ENCODE results near the gene ABCB8.
A peak's percentile ranks its signal among the peaks of the same experiment; 100 is the strongest.
"Not testable (repeated sequence)": the region's sequence is repeated elsewhere in the genome, so short reads cannot be mapped to it uniquely, and the experiment has no call there.

ABCB8 gene

DNA sequence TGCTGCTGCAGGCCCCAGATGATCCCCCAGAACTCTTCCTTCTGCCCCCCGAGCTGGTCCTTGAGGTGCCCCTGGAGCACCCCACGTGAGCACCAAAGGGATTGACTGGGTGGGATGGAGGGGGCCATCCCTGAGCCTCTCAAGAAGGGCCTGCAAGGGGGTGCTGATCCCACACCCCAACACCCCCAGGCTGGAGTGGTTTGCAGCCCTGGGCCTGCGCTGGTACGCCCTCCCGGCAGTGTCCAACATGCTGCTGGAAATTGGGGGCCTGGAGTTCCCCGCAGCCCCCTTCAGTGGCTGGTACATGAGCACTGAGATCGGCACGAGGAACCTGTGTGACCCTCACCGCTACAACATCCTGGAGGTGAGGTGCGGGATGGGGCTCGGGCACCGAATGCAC, 29.2 kb upstream of the ABCB8 start:
- no peak for DNase-seq

DNA sequence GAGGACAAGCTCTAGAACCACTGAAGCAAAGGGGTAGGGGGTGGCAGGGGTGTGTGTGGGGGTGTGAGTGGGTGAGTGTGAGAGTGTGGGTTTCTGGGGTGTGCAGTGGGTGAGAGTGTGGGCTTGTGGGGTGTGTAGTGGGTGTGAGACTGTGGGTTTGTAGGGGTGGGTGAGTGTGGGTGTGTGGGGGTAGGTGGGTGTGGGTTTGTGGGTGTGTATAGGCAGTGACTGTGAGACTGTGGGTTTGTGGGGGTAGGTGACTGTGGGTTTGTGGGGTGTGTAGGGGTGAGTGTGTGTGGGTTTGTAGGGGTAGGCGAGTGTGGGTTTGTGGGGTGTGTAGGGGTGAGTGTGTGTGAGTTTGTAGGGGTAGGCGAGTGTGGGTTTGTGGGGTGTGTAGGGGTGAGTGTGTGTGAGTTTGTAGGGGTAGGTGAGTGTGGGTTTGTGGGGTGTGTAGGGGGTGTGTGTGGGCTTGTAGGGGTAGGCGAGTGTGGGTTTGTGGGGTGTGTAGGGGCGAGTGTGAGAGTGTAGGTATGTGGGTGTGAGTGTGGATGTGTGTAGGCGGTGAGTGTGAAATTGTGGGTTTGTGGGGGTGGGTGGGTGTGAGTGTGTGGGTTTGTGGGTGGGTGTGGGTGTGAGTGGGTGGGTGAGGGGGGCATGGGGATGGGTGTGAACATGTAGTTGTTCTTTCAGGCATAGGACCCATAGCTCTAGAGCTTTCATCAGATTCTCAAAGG, 28.6 kb upstream of the ABCB8 start:
- no peak for DNase-seq

DNA sequence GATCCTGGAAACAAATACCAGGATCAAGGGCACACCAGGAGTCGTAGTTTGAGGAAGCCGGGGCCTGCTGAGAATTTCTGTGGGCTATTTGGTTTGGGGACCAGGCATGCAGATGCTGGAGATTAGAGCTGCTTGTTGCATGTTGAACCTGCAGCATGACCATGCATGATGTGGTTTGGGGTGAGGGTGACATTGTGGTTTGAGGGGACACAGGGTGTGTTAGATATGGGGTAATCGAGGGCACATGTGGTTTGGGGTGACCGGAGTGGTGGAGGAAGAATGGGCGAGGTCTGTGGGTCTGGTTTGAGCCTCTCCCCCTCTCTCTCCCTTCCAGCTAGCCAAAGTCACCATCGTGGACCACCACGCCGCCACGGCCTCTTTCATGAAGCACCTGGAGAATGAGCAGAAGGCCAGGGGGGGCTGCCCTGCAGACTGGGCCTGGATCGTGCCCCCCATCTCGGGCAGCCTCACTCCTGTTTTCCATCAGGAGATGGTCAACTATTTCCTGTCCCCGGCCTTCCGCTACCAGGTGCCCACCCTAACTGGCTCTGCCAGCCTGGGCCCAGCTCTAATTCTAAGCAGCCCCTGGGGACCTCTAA, 27.3 kb upstream of the ABCB8 start:
- DNase-seq: no peak

DNA sequence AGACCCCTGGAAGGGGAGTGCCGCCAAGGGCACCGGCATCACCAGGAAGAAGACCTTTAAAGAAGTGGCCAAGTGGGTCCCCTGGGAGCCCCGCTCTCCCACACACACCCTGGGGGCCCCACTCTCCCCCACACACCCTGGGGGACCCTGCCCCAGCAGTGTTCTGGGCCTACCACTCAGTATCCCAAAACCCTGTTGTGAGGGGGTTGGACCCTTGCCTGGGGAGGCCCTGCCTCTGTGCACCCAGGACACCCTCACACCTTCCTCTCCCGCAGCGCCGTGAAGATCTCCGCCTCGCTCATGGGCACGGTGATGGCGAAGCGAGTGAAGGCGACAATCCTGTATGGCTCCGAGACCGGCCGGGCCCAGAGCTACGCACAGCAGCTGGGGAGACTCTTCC, 26.7 kb upstream of the ABCB8 start:
- peak; percentile 16 for DNase-seq

DNA sequence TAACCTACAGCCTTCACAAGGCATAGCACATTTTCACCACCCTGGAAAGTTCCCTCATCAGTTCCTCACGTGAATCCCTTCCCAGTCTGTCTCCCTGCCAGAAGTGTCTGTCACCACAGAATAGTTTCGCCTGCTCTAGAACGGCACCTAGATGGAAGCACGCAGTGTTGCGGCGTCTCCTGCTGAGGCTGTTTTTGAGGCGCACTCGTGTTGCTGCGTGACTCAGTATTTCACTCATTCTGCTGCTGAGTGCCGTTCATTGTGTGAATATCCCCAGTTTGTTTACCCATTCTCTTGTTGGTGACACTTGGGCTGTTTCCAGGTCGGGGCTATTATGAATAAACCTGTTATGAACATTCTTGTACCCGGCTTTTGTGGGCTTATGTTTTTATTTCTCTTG, 24.7 kb upstream of the ABCB8 start:
- DNase-seq: no peak

DNA sequence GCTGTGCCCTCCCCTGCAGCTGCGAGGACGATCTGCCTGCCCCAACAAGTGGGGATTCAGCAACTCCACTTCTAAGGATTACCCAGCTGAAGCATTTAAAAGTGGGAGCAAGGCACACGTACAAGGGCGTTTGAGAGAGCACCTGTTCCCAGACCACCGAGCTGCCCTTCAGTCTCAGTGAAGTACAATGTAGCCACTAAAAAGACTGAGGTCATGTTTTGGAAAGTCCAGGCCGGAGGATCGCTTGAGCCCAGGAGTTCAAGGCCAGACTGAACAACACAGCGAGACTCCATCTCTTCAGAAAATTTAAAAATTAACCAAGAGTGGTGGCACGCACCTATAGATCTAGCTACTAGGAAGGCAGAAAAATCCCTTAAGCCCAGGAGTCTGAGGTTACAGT, 22.7 kb upstream of the ABCB8 start:
- DNase-seq: no peak

DNA sequence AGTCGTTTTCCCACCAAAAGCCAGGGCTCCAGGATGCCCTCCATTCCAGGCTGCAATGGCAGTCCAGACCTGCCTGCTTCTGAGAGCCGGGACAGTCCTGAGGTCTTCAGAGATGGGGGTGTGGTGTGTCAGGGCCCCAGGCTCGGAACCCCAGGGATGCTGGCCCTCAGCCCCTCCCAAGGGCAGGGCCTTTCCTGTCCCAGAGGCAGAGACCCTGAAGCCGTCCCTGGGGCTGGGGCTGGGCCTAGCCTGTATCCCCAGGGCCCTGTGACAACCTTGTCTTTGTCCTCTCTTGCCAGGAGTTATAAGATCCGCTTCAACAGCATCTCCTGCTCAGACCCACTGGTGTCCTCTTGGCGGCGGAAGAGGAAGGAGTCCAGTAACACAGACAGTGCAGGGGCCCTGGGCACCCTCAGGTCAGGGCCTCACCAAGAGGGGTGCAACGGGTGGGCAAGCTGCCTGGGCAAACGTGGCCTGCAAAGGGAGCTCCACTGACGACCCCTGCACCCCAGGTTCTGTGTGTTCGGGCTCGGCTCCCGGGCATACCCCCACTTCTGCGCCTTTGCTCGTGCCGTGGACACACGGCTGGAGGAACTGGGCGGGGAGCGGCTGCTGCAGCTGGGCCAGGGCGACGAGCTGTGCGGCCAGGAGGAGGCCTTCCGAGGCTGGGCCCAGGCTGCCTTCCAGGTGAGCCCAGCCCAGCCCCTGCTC, 21.5 kb upstream of the ABCB8 start:
- peak; percentile 16 for DNase-seq

DNA sequence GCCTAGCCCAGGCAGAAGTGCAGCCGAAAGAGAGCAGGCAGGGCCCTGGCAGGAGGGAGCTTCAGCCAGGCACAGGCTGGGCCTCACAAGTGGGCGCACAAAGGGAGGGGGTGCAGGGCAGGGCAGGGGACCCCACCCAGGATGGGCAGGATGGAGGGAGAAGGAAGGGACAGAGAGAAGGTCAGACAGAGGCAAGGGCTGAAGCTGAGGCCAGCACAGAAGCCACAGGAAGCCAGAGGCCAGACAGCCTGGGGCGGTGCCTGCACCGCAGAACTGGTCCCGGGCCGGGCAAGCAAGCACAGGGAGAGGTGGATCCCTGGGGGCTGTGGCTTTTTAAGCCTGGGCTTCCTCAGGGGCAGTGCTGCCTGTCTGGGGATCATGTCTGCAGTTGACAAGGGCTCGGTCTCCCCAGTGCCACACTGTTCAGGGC, 20.8 kb upstream of the ABCB8 start:
- DNase-seq: peak; percentile 74

DNA sequence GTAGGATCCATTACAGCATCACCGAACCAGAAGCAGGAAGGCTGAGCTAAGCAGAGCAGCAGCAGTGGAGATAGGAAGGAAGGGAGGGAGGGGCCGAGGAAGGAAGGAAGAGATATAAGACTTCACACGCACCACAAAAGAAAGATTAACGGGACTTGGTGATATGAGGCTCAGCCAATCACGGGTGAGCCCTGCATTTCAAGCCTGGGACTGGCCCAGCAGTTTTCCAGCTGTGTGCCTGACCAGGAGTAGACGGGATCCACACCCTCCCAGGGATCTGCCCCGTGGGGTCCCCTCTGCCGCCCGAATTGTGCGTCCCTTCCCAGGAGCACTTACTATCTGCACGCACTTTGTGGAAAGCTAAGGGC, 20.1 kb upstream of the ABCB8 start:
- peak; percentile 25 for DNase-seq

DNA sequence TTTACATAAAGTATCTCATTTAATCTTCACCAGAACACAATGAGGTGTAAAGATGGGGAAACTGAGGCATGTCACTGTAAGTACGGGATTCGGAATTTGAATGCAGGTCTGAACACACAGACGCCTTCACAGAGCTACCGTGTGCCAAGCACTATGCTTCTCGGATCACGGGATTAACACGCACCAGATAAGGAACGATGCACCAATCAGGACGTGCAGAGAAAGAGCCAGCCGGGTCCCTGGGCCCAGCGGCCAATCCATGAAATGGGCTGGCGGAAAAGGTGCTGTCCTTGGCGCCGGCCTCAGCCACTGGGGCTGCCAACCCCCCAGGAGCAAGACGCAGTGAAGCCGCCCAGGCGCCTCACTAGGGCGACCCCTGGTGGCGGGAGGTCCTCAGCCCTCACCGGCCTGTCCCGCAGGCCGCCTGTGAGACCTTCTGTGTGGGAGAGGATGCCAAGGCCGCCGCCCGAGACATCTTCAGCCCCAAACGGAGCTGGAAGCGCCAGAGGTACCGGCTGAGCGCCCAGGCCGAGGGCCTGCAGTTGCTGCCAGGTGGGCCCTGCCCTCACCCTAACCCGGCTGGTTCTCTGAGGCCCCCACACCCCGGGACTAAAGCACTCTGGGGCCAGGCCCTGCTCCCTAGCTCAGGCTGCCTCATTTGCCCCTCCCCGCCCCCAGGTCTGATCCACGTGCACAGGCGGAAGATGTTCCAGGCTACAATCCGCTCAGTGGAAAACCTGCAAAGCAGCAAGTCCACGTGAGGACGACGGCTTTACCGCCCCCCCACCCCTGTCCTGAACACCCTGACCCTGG, 19.5 kb upstream of the ABCB8 start:
- peak; percentile 61 for DNase-seq

DNA sequence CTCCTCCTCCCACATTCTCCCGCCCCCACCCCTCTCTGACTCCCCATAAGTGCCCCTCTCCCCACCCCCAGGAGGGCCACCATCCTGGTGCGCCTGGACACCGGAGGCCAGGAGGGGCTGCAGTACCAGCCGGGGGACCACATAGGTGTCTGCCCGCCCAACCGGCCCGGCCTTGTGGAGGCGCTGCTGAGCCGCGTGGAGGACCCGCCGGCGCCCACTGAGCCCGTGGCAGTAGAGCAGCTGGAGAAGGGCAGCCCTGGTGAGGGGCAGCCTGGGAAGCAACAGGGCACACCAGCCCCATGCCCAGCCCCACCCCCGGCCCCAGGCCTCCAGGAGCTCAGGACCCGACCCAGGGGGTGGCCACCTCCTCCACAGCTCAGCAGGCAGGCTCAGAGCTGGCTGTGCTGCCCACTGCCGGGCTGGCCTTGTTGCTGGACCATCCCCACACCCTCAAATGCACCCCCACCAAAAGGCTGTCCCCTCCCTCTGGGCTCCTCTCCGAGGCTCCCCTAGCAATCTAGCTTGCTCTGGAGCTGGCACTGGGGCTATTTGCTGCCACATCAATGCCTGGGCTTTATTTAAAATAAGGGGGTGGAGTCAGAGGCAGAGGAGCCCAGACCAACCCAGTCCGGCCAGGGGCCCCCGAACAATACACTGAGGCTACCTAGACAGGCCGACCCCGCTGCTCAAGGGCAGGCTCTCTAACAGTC, 18.8 kb upstream of the ABCB8 start:
- peak; percentile 67 for DNase-seq

DNA sequence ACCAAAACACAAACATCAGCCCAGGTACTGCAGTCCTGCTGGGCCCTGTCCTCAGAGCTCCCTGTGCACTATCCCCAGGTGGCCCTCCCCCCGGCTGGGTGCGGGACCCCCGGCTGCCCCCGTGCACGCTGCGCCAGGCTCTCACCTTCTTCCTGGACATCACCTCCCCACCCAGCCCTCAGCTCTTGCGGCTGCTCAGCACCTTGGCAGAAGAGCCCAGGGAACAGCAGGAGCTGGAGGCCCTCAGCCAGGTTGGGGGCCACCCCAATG, 18.3 kb upstream of the ABCB8 start:
- DNase-seq: peak; percentile 14

DNA sequence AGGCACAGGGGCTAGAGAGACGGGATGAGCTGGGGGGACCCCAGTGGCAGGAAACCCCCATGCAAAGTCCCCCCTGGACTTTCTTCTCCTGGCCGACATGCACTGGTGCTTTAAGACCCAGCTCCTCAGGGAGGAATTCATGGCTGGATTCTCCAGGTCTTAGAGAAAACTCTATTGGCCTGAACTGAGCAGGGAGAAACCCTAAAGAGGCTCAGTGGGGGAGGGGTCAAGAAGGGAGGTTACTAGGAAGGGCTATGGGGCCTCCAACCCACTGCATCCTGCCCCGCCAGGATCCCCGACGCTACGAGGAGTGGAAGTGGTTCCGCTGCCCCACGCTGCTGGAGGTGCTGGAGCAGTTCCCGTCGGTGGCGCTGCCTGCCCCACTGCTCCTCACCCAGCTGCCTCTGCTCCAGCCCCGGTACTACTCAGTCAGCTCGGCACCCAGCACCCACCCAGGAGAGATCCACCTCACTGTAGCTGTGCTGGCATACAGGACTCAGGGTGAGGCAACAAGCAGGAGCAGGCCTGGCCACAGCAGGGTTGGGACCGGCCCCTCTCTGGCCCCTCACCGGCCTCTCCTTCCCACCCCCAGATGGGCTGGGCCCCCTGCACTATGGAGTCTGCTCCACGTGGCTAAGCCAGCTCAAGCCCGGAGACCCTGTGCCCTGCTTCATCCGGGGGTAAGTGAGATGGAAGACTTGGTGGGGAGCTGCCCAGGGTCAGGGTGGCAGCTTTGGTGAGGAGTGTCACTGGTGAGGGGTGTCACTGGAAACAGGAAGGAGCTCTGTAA, 17.7 kb upstream of the ABCB8 start:
- DNase-seq: peak; percentile 51

DNA sequence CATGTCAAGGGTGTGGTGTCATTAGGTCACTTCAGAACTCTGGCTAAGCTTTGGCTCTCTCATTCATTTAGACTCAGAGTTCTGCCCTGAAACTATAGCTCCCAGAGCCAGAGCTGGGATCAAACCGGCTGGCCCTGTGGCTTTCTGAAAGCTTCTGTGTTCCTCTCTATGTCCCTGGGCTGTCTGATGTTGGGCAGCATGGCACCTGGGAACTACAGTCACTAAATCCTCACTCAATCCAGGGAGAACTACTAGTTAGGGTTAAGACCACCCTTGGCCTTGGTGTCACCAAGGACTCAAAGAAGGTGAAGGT, 17.2 kb upstream of the ABCB8 start:
- no peak for DNase-seq

DNA sequence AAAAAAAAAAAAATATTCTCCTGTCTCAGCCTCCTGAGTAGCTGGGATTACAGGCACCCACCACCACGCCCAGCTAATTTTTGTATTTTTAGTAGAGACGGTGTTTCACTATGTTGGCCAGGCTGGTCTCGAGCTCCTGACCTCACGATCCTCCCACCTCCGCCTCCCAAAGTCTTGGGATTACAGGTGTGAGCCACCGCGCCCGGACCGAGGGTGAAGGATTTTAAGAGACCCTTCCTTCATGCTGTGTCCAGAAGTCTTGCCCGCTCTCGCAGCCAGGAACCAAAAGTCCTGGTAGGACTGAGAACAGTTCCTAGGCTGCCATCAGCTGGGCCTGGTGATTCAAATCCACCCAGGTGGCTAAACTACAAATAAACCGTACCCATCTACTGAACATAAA, 16.6 kb upstream of the ABCB8 start:
- DNase-seq: not testable (repeated sequence)

DNA sequence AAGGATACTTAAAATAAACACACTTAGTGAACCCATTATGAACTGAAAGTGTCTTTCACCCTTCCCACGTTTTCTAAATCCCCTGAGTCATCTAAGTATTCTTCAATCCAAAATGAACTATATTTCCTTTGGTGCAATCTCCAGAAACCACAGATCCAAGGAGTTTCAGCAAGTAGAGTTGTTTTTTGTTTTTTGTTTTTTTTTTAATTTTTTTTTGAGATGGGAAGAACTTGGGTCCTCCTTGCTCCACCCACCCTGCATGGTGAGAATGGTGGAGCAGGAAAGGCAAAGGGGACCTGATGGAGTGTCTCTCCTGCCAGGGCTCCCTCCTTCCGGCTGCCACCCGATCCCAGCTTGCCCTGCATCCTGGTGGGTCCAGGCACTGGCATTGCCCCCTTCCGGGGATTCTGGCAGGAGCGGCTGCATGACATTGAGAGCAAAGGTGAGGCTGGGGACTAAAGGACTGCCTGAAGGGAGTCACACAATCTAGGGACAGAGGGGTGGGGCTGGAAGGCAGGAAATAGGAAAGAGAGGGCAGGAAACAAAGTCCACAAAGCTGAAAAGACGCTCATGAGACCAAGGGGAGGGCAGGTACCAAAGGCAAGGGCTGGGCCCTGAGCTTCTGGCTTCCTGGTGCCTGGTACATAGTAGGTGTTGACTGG, 16.1 kb upstream of the ABCB8 start:
- no peak for DNase-seq

DNA sequence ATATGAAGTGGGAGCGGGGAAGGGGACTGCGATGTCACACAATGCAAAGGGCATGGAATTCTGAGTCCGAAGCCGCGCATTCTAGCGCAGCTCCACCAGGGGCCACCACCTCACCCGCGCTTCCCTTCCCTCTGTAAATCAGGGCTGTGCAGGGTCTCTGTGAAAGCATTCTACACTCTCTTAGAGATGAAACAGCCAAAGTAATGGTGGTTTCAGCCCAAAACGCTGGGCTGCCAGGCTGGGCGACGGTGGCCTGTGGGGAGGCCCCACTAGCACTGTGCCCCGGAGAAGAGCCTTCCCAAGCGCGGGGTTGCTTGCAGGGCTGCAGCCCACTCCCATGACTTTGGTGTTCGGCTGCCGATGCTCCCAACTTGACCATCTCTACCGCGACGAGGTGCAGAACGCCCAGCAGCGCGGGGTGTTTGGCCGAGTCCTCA, 15.3 kb upstream of the ABCB8 start:
- DNase-seq: peak; percentile 63

DNA sequence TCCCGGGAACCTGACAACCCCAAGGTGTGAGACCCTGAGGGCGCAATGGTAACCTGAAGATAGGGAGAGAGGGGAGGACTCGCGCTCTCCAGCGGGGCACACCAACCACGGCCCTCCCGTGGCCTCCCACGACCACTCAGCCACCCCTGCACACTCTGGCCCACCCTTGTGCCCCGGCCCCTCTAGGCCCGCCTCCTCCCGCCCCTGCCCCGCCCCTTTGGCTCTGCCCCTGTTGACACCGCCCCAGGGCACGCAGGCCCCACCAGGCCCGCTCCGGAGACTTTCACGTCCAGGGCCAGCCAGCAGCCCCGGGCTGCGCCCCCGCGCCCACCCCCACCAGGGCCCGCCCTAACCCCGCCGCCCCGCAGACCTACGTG, 14.9 kb upstream of the ABCB8 start:
- DNase-seq: no peak

DNA sequence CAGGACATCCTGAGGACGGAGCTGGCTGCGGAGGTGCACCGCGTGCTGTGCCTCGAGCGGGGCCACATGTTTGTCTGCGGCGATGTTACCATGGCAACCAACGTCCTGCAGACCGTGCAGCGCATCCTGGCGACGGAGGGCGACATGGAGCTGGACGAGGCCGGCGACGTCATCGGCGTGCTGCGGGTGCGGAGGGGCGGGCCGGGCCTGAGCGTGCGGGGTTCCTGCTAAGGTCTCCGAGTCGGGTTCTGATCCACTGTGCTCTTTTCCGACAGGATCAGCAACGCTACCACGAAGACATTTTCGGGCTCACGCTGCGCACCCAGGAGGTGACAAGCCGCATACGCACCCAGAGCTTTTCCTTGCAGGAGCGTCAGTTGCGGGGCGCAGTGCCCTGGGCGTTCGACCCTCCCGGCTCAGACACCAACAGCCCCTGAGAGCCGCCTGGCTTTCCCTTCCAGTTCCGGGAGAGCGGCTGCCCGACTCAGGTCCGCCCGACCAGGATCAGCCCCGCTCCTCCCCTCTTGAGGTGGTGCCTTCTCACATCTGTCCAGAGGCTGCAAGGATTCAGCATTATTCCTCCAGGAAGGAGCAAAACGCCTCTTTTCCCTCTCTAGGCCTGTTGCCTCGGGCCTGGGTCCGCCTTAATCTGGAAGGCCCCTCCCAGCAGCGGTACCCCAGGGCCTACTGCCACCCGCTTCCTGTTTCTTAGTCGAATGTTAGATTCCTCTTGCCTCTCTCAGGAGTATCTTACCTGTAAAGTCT, 14.3 kb upstream of the ABCB8 start:
- DNase-seq: peak; percentile 89

DNA sequence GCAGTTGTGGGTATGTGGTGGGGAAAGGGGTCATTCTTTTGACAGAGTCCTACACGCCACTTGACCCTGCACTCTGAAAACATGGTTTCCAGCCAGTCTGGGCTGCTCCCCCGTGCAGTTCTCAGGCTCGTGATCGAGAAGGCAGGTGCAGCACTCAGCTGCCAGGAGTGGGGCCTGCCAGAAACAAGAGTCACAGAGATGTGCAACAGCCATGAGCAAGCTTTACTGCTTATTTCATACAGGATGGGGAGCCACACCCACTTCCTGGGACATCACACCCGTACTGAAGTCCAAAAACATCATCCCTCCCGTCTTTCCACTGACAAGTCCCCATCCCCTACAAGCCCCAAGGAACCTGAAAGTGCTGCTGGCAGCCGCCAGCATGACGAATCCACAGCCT, 13.3 kb upstream of the ABCB8 start:
- no peak for DNase-seq

DNA sequence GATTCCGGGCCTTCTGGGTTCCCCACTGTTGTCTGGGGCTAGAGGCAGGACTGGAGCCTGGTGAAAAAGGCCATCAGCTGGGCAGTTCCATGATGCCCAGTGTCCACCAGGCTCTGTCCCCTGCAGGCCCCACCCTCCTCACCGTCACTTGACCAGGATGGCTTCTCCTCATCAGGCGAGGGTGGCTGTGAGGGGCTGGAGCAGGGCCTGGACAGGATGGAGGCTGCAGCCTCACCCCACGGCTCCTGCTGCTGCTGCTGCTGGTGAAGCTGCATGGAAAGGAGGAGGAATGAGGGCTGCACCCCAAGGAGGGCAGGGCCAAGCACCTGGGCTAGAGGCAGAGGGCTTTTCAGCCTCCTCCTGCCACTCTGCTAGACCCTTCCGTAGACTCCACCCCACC, 12.3 kb upstream of the ABCB8 start:
- no peak for DNase-seq
